Measurements from ENCODE around the gene LANCL2.
A peak's percentile ranks its signal among the peaks of the same experiment; 100 is the strongest.
"Not testable (repeated sequence)": the region's sequence is repeated elsewhere in the genome, so short reads cannot be mapped to it uniquely, and the experiment has no call there.

LANCL2 gene

DNA sequence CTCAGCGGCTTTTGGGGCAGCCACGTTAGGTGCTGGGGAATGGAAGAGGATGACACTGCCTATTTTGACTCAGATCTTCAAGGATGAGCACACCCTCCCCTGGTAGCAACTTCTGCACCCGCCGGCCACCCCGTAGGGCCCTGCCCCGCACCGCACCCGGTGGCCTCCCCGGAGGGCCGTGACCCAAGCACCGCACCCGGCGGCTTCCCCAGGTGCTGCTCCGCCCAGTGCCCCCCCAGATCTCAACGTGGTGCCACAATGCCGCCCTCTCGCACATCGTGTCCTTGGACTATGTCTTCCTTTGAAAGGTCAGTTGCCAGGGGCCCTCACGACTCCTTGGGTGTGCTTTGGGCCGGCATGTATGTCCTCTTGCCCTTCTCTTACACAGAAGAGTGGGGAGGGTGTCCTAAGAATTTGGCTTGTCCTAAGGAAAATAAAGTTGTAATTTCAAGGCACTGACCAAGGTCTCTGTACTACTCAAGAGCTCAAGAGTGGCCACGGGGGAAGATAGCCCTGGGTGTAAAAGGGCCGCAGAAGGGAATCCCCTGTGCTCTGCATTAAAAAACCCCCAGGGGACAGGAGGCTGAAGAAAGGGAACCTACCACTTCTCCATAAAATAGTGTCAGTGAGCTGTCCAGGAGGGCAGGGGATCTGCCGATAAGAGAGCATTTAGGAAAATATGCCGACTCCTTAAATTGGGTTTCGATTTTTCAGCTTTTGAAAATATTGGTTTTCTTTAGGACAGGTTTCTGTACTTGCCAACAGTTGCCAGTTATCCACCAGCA is 1.6 kb upstream of the LANCL2 start:
- no peak for DNase-seq

DNA sequence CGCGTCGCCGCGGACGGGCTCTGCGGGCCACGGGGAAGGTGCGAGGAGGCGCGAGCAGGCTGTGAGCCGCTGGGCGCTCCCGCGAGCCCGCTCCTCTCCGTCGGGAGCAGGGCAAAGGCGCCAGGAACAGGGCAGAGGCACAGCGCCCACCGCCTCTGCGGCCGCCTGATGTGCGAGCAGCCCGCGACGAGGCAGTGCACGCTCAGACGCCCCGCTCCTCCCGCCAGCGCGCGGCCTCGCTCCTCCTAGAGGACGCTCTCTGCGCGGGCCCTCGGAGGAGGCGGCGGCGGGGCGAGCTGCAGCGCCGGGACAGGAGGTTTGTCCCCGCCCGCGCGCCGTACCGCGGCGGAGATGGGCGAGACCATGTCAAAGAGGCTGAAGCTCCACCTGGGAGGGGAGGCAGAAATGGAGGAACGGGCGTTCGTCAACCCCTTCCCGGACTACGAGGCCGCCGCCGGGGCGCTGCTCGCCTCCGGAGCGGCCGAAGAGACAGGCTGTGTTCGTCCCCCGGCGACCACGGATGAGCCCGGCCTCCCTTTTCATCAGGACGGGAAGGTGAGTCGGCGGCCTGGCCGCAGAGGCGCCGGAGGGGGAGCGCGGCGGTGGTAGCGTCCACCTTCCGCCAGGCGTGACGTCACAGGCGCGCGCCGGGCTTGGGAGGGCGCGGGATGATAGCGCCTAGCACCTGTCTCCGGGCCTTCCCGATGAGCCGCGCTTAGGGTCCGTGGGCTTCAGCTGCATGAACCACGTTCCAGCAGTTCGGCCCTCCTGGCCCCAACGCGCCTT is 731 bp downstream of the LANCL2 start:
- DNase-seq, result peak; percentile 93

DNA sequence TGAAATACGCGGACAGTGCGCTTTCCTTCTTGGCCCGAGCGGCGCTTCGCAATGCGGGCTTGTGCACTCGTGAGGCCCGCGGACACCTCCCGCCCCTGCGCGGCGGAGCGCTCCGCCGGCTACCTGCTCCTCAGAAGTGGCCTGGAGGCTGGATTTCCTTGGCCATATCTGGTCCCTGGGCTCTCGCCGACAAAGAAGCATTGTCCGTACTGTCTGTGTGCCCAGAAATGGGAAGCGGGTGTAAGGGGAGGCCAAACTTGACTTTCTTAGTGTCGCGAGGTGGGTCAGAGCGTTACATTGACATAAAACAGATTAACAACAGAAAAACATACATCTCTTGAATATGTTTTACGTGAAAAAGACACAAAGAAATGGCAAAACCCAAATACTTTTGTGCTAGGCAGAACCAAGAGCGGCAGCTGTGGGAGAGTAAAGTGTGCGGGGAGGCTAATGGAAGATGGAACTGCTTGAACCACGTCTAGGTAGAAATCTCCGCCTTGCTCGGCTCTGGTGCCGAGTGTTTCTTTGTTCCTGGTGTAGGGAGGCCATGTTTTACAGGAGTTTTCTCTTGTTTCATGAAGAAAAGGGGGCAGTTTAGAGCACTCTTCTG is 1.4 kb downstream of the LANCL2 start:
- peak; percentile 9 for DNase-seq

GRCh38 chr7:55367283-55367840 is 2.2 kb downstream of the LANCL2 start:
- no peak for DNase-seq

DNA sequence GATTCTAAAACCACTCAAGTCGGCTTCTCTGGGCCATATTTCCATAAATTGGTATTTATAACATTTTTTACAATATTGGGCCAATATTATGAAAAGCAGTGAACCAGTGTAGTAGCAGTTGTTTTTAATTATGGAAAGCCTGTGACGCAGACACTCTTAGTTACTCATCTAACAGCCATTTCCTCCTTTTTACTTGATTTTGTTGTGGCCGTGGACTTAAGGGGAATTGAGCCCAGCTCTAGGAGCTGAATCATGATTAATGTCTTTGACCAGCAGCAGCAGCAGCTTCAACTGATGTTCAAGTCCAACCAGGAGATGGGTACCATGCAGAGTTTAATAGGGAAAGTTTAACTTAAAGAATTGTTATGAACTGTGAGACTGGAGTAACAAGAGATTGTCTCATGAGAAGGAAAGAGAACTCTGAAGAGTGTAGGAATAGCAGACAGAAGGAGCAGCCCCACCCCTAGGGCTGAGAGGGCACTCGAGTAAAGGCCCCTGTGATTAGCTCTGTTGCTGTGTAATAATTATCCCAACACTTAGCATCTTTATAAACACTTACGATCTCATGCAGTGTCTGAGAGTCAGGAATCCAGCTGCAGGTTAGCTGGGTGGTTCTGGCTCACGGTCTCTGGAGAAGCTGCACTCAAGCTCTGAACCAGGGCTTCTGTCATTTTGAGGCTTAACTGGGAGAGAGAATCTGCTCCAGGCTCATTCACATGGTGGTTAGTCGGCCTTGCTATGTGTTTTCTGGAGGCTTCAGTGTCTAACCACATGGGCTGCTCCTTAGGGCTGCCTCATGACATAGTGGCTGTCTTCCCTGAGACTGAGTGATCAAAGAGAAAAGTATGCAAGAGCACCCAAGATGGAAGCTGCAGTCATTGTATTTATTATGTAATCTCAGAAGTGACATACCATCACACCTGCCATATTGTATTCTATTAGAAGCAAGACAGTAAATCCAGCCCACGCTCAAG is 4.6 kb downstream of the LANCL2 start:
- DNase-seq, result no peak

- DNase-seq, result no peak
Measured at GRCh38 chr7:55374213-55374612, 9.1 kb downstream of the LANCL2 start.

- DNase-seq, result no peak
Measured at GRCh38 chr7:55375237-55375636, 10.1 kb downstream of the LANCL2 start.

GRCh38 chr7:55377162-55377817 is 12.2 kb downstream of the LANCL2 start:
- DNase-seq, result no peak

GRCh38 chr7:55379285-55379684 is 14.1 kb downstream of the LANCL2 start:
- no peak for DNase-seq

DNA sequence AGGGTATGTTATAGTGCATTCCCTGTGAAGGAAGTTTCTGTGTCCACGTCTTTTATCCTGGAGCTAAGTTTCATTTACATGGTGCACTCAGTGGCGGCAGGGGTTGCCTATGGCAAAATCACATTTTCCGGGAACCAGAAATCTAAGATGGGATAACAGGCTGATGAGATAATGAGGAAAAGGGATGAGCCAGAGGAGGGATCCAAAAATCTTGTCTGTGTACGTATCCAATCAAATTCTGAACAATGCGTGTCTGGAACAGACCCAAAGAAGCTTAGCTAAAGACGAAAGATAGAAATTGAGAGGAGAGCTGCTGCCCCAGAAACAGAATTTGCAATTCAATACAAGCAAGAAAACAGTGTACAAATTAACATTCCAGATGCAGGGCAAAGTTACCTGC is 16.1 kb downstream of the LANCL2 start:
- no peak for DNase-seq

- DNase-seq, result no peak
Measured at GRCh38 chr7:55381696-55382095, 16.6 kb downstream of the LANCL2 start.

DNA sequence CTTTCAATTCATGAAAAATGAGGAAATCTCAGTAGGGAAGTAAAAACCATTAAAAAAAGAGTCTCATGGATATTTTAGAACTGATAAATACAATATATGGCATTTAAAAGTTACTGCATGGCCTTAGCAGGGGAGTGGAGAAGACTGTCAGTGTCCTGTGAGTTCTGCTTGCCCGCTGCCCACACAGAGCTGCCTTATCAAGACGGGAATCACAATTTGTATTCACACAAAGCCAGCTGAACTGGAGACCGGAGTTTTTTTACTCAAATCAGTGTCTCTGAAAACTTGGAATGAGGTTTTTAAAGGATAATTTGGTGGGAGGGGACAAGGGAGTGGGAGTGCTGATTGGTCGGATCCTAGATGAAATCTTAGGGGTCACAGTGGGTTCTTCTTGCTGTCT is 17.1 kb downstream of the LANCL2 start:
- no peak for DNase-seq

DNA sequence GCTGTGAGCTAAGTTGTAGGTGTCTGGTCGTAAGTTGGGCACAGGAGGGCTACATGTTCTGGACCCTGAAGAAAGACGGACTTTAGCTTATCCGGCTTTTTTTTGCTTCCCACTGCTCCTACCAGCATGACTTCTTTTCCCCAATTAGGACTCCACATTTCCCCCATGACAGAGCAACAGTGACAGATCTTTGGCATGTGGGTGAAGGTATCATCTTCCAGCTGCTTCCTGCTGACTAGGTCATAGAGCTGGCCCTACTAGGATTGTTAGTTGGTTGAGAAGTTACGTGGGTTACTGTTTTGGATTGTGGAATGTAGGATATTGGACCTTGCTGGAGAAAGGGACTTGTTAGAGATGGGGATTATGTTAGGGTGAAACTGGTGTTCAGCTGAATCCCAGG is 21.4 kb downstream of the LANCL2 start:
- DNase-seq, result no peak

DNA sequence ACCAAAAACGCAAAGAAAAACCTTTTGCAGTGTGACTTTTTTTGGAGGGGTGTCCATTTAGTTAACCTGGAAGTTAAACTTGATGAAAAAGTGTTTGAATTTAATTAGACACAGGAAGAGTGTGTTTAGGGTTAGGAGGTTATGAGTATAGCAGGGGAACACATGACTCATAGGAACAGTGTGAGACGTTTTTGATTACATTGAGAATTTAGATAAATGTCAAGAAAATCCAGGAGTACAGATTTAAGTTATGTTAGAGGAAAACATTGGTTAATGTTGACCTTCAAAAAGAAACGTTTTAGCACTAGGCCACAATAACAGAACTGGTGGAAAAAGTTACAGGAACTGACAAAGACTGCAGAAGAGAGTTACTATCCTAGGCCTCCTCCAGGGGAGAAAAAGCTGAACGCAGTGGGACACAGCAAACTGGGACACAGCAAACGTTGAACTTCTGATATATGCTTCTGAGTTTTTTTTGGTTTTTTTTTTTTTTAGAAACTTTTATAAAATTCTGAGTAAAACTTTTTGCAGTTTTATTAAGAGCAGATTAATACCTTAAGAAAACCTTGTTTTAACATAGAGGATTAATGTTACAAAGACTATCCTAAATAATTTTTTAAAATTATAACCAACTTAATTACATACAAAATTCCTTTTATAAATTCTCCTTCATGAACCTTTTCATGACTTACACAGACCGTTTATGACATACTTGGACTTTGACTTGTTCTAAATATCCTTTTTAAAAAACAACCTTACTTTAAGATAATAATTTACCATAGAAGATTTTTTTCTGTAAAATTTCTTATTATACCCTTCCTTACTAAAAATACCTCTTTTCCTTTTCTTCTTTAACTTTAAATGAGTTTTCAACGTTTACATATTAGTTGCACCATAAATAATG is 22.2 kb downstream of the LANCL2 start:
- DNase-seq, result no peak

DNA sequence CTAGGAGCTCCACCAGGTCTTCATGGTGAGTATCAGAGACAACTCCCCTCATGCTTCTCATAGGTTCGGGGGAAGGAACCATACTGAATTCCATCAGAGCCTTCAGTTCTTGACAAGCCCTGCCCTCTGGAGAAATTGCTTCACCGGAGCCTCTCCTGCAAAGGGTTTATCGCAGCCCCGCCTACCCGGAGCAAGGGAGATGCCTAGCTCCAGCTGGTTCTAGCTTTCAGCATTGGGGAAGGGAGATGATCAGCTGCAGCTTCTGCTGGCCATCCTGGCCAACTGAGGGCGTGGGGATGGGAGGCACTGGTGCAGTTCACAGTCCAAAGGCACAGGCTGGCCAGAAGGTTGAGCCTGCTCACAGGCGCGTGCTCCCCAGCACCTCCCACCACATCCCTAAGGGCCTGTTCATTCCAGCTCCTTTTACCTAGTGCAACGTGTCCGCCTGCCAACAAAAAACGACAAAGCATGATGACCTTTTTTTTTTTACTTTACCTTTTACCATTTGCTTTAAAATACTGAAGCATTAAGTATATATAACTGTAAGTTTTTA is 31.2 kb downstream of the LANCL2 start:
- DNase-seq, result no peak

DNA sequence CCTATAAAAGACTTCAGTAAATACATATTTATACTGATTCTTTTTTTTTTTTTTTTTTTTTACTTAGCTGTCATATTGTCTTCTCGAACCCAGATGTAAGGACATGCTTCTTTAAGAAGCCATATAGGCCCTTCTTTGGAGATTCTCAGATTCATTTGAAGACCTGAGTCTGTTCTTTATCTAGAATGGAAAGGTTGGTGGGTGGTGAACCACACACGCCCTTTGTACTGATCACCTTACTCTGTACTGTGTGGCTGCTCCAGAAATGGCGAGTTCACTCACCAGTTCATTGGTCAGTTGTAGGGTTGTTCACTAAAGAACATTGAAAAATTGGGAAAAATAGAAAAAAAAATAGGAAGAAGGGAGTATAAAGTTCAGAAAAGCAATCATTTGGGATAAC is 32.5 kb downstream of the LANCL2 start:
- DNase-seq, result no peak

- DNase-seq, result no peak
Measured at GRCh38 chr7:55400191-55400590, 35.1 kb downstream of the LANCL2 start.

DNA sequence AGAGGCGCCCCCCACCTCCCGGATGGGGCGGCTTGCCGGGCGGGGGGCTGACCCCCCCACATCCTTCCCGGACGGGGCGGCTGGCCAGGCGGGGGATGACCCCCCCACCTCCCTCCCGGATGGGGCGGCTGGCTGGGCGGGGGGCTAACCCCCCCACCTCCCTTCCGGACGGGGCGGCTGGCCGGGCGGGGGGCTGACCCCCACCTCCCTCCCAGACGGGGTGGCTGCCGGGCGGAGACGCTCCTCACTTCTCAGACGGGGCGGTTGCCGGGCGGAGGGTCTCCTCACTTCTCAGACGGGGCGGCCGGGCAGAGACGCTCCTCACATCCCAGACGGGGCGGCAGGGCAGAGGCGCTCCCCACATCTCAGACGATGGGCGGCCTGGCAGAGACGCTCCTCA is 37.4 kb downstream of the LANCL2 start:
- DNase-seq, result not testable (repeated sequence)

- DNase-seq, result no peak
Measured at GRCh38 chr7:55405856-55406541, 40.9 kb downstream of the LANCL2 start.

All from activated CD4-positive, alpha-beta T cell treated with anti-CD3 and anti-CD28 coated beads, Interleukin-2, amount 50 U/mL, for 1 hour (primary cell).